ENCODE measurements around the gene ROCK2.

Gene ROCK2

GRCh38 chr2:11305958-11306357 is 38.5 kb downstream of the ROCK2 start:
- no peak for DNase-seq

- DNase-seq: no peak
Observed at GRCh38 chr2:11305338-11305737, 39.1 kb downstream of the ROCK2 start.

GRCh38 chr2:11304476-11304875 is 40.0 kb downstream of the ROCK2 start:
- no peak for DNase-seq

- DNase-seq: no peak
Observed at GRCh38 chr2:11303290-11304013, 41.0 kb downstream of the ROCK2 start.

- no peak for DNase-seq
Observed at GRCh38 chr2:11299439-11299838, 45.0 kb downstream of the ROCK2 start.

GRCh38 chr2:11298592-11298991 is 45.8 kb downstream of the ROCK2 start:
- no peak for DNase-seq

GRCh38 chr2:11296401-11296800 is 48.0 kb downstream of the ROCK2 start:
- no peak for DNase-seq

- no peak for DNase-seq
Observed at GRCh38 chr2:11292464-11293255, 51.8 kb downstream of the ROCK2 start.

GRCh38 chr2:11290713-11291112 is 53.7 kb downstream of the ROCK2 start:
- DNase-seq: no peak

- no peak for DNase-seq
Observed at GRCh38 chr2:11290211-11290610, 54.2 kb downstream of the ROCK2 start.

GRCh38 chr2:11288431-11288830 is 56.0 kb downstream of the ROCK2 start:
- no peak for DNase-seq

GRCh38 chr2:11286749-11287148 is 57.7 kb downstream of the ROCK2 start:
- no peak for DNase-seq

GRCh38 chr2:11286323-11286722 is 58.1 kb downstream of the ROCK2 start:
- no peak for DNase-seq

GRCh38 chr2:11285499-11285898 is 58.9 kb downstream of the ROCK2 start:
- DNase-seq: no peak

GRCh38 chr2:11281186-11281585 is 63.2 kb downstream of the ROCK2 start:
- DNase-seq: no peak

- DNase-seq: no peak
Observed at GRCh38 chr2:11280713-11281112, 63.7 kb downstream of the ROCK2 start.

- no peak for DNase-seq
Observed at GRCh38 chr2:11279398-11279797, 65.0 kb downstream of the ROCK2 start.

- DNase-seq: no peak
Observed at GRCh38 chr2:11278219-11278618, 66.2 kb downstream of the ROCK2 start.

- no peak for DNase-seq
Observed at GRCh38 chr2:11275910-11276309, 68.5 kb downstream of the ROCK2 start.

- no peak for DNase-seq
Observed at GRCh38 chr2:11270891-11271290, 73.5 kb downstream of the ROCK2 start.

- DNase-seq: no peak
Observed at GRCh38 chr2:11267931-11268330, 76.5 kb downstream of the ROCK2 start.

- DNase-seq: no peak
Observed at GRCh38 chr2:11264818-11265217, 79.6 kb downstream of the ROCK2 start.

- no peak for DNase-seq
Observed at GRCh38 chr2:11264007-11264406, 80.4 kb downstream of the ROCK2 start.

GRCh38 chr2:11263177-11263576 is 81.3 kb downstream of the ROCK2 start:
- no peak for DNase-seq
